WTC11 (cell line): Measurements from ENCODE around the gene JMJD7. TPM values are rescaled to one million over a fixed set of nuclear protein-coding genes. Genes with fewer than 3 reads are reported as not detected.

Source experiments
- ATAC-seq: fragments of 200-7000 bp; cut with Tn5 transposase; 2 replicates; pipeline ENCODE4 v1.10.0; 2021; ENCODE audit warnings: mild to moderate bottlenecking, moderate library complexity
- CTCF ChIA-PET: fragments of 300-600 bp; sonication (Branson Sonifier 250); formaldehyde crosslinking; loops from one replicate; lab custom pipeline; 2021; ENCODE audit warnings: antibody characterized with exemption; lab: Charles Lee
- POLR2A ChIA-PET: fragments of 350-600 bp; sonication (Branson Sonifier 250); formaldehyde crosslinking; loops from one replicate; lab custom pipeline; 2021; ENCODE audit warnings: antibody characterized with exemption; lab: Charles Lee
- DNase-seq: peaks from one replicate; pipeline ENCODE4 v3.0.0; 2021; ENCODE audit warnings: low spot score
- H3K27ac Mint-ChIP-seq: 2 replicates; pipeline ENCODE4 v1.8.0; 2021; ENCODE audit warnings: mixed read lengths
- H3K27me3 Mint-ChIP-seq: 2 replicates; pipeline ENCODE4 v1.8.0; 2021; ENCODE audit warnings: low read depth, mild to moderate bottlenecking, moderate library complexity, mixed read lengths
- H3K36me3 Mint-ChIP-seq: 2 replicates; pipeline ENCODE4 v1.8.0; 2021; ENCODE audit warnings: mixed read lengths
- H3K4me1 Mint-ChIP-seq: 2 replicates; pipeline ENCODE4 v1.8.0; 2022; ENCODE audit warnings: mixed read lengths
- H3K4me3 Mint-ChIP-seq: 2 replicates; pipeline ENCODE4 v1.8.0; 2021; ENCODE audit warnings: mild to moderate bottlenecking, moderate library complexity, mixed read lengths
- H3K9me3 Mint-ChIP-seq: 2 replicates; pipeline ENCODE4 v1.8.0; 2021; ENCODE audit warnings: mixed read lengths
- AR ChIP-seq: fragments of 250-450 bp; sonication (Bioruptor Pico); IDR thresholded peaks from 2 replicates; pipeline ENCODE4 v1.9.0; 2021; ENCODE audit warnings: mild to moderate bottlenecking
- ATF1 ChIP-seq: sonication (generic); formaldehyde crosslinking; IDR thresholded peaks from 2 replicates; pipeline ENCODE4 v1.8.1; 2023; ENCODE audit warnings: mild to moderate bottlenecking, moderate library complexity, missing genetic modification reagents
- ATF2 ChIP-seq: sonication (generic); formaldehyde crosslinking; IDR thresholded peaks from 2 replicates; pipeline ENCODE4 v1.8.1; 2022; ENCODE audit warnings: low read depth, missing genetic modification reagents, borderline replicate concordance
- E2F4 ChIP-seq: sonication (generic); formaldehyde crosslinking; IDR thresholded peaks from 2 replicates; pipeline ENCODE4 v1.8.1; 2022; ENCODE audit warnings: low read depth, mild to moderate bottlenecking, moderate library complexity, missing genetic modification reagents, borderline replicate concordance
- ERG ChIP-seq: fragments of 250-450 bp; sonication (Bioruptor Pico); IDR thresholded peaks from 2 replicates; pipeline ENCODE4 v1.8.0; 2021; ENCODE audit warnings: mild to moderate bottlenecking
- GABPB1 ChIP-seq: sonication (generic); formaldehyde crosslinking; IDR thresholded peaks from 2 replicates; pipeline ENCODE4 v1.8.1; 2023; ENCODE audit warnings: mild to moderate bottlenecking, missing genetic modification reagents
- IRF2 ChIP-seq: sonication (generic); formaldehyde crosslinking; IDR thresholded peaks from 2 replicates; pipeline ENCODE4 v1.8.0; 2022; ENCODE audit warnings: low read depth, missing genetic modification reagents, borderline replicate concordance
- NR1H2 ChIP-seq: sonication (generic); formaldehyde crosslinking; IDR thresholded peaks from 2 replicates; pipeline ENCODE4 v1.9.0; 2021; ENCODE audit warnings: mild to moderate bottlenecking, moderate library complexity, missing genetic modification reagents
- RELA ChIP-seq: sonication (generic); formaldehyde crosslinking; IDR thresholded peaks from 2 replicates; pipeline ENCODE4 v1.8.1; 2022; ENCODE audit warnings: missing genetic modification reagents, mild to moderate bottlenecking, borderline replicate concordance
- TEAD4 ChIP-seq: sonication (generic); formaldehyde crosslinking; IDR thresholded peaks from 2 replicates; pipeline ENCODE4 v1.8.0; 2022; ENCODE audit warnings: mild to moderate bottlenecking, missing genetic modification reagents
- ZNF263 ChIP-seq: sonication (generic); formaldehyde crosslinking; IDR thresholded peaks from 2 replicates; pipeline ENCODE4 v1.8.1; 2022; ENCODE audit warnings: low read depth, mild to moderate bottlenecking, moderate library complexity, missing genetic modification reagents
- ZNF423 ChIP-seq: fragments of 250-450 bp; sonication (Bioruptor Pico); IDR thresholded peaks from 2 replicates; pipeline ENCODE4 v2.1.2; 2022; ENCODE audit warnings: mild to moderate bottlenecking, moderate library complexity
- ZNF425 ChIP-seq: fragments of 250-450 bp; sonication (Bioruptor Pico); conservative IDR thresholded peaks from 2 replicates; pipeline ENCODE4 v1.9.0; 2021; ENCODE audit warnings: mild to moderate bottlenecking
- total RNA-seq: library from RNA; stranded (reverse); gene quantifications from 3 replicates; pipeline ENCODE4 v1.2.3, GENCODE V29; 2021

JMJD7 gene
- total RNA-seq, 1 experiment from 2014 or later, result 19.9 TPM

- TF ChIP-seq AR (CRISPR knock-in tag), result no peak
- no peak for TF ChIP-seq ZNF425 (CRISPR knock-in tag)
- TF ChIP-seq GABPB1 (CRISPR knock-in tag), result no peak
- TF ChIP-seq E2F4 (CRISPR knock-in tag), result no peak
- TF ChIP-seq NR1H2 (CRISPR knock-in tag), result no peak
- TF ChIP-seq ZNF263 (CRISPR knock-in tag), result no peak
- no peak for TF ChIP-seq ERG
- no peak for TF ChIP-seq IRF2 (CRISPR knock-in tag)
- TF ChIP-seq RELA (CRISPR knock-in tag), result no peak
Observed at GRCh38 chr15:41805711-41806110, 22.2 kb upstream of the JMJD7 start (continued).

GRCh38 chr15:41806291-41807181, 21.4 kb upstream of the JMJD7 start:
- ATAC-seq (peak; percentile 70), DNase-seq (peak; percentile 33)
- Mint-ChIP-seq H3K27me3 (no peaks in the 10 kb centered on the region), H3K27ac (0 out of 2 replicates have a peak overlapping the region, but pooled peaks have one; percentile 14), H3K36me3 (no peaks in the 10 kb centered on the region), H3K4me3 (no peak overlapping the region), H3K9me3 (no peaks in the 10 kb centered on the region), H3K4me1 (peaks cover 6% of the 10 kb centered on the region)
- peak; percentile 36; the same call in 1 of the 2 replicates for TF ChIP-seq ZNF423 (CRISPR knock-in tag)
- TF ChIP-seq TEAD4, result no peak
- no peak for TF ChIP-seq ATF2
- TF ChIP-seq ATF1 (CRISPR knock-in tag), result no peak
- POLR2A ChIA-PET, result interaction anchor here (1.1 kb wide), 1 partner anchor 32 kb away, joined by 8 read pairs; the partner anchor contains the start of gene MAPKBP1
- CTCF ChIA-PET, result interaction anchor here (0.7 to 7.5 kb wide), 7 partner anchors 15 to 249 kb away, joined by 3 to 83 read pairs (median 4); partner anchors contain the start of genes JMJD7 and MAPKBP1
